Ammon's horn (tissue), 1 donor: Measurements from ENCODE around the gene PXT1.
A peak's percentile ranks its signal among the peaks of the same experiment; 100 is the strongest.

Experiments used
- DNase-seq: peaks from one replicate; pipeline ENCODE4 v3.0.0-alpha.2; 2016; ENCODE audit warnings: low spot score

Gene PXT1

DNA sequence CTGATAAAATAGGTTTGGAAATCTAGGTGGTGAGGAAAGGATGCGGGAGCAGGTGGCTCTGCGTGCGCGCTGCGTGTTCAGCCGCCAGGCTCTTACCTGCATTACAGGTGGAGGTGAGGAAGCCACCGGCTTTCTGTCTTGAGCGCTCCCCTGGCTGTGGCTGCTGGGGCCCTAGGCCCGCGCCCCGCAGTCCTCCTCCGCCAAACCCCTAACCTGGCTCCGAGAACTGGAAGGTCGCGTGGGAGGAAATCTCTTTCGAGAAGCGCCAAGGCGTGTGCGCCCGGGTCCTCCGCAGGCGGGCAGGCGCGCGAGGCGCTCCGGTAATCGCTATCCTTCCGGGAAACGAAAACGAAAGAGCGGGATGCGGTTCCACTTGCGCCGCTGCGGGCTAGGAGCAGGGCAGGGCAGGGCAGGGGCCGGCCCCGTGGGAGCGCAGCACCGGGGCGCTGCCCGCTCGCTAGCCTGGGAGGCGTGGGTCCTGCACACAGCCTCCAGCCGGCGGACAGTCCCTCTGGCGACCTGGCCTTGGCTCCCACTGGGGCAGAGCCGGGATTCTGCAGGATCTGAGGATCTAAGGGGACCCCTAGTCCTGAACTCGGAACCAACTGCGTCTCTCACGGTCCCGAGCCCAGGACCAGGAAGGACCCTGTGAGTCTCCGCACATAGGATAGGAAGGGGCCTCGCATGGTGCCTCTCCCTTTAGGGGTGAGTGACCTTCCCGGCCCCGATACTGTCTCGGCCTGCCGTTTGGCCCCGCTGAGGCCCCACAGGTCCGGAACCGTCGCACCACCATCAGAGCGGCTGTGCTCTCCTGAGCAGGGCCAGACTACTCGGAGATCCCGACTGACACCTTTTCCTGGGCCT, 55.0 kb downstream of the PXT1 start, which contains the start of gene ETV7:
TSS of gene ETV7 (minus strand) at position 230 of the 864 bp plus-strand sequence. CDS start at position 102, 128 bp downstream.
- DNase-seq: no peak

DNA sequence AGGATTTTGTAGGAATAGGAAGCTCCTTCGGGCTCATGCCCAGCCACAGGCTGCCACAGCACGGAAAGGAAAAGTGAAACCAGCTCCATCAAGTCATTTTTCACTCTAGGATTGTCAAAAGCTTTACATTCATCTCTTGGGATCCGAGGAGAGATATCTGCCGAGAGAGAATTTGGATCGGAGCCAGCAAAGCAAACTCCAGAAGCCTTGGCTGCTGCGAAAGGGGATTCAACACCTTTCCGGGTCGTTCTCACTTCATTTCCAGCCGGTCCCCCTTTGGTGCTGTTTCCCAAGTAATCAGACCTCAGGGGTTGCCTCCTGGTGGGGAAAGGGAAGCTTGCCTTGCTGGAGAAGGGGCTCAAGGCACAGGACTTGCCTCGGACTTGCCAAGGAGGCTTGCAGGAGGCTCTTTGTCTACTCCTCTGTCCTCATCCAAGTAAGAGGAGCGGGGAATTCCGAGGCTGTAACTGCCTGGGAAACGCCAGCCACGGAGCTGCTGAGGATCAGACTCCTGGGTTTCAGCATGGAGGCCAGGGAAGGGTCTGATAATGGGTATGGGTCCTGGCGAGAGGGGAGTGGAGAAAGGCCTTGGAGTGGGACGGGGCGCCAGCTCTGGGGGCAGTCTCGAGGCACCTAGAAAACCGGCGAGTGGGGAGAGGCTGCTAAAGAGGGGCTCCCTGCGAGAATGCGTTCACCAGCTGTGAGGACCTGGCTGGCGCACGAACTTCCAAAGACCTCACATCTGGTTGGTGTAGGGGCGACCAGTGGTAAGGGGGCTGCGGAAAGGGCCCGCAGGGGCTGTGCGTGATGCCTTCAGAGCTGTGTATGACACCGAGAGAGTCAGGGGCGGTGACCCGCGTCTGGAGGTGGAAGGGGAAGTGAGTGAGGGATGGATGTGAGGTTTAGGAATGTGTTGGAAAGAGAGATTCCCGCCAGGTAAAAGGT, 55.9 kb downstream of the PXT1 start:
- peak; percentile 9 for DNase-seq

DNA sequence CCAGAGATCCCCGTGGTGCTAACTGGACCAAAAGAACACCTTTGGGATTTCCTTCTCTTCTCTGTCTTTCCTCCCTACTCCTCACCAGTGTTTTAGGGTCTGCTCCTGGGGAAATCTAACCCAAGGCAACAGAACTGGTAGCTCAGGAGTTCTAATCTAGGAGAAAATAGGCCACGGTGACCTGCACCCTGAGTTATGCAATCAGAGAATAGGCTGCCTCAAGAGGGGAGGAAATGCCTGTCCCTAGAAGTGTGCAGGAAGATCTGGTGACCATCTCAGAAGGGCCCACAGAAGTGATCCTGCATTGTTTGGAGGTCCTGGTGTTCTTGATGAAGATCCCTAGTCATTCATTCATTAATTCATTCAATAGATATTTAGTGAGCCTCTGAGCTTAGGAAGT, 58.6 kb downstream of the PXT1 start:
- DNase-seq: no peak

DNA sequence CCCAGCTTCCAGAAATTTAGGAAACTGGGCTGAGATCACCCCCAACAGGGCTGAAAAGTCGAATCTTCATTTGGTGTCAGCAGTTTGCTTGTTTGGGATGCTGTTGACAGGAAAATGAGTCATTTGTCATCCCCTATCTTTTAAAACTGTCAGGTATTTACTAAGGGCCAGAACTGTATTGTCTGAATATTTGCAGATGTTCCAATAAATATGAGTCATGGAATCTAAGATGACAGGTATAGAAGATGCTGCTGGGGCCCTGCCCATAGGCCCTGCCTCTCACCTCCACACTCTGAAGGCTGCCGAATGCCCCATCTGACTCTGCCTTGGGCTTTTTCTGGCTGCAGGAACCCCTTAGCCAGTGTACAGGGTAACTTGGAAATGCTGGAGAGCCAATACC, 59.0 kb downstream of the PXT1 start:
- DNase-seq: no peak

DNA sequence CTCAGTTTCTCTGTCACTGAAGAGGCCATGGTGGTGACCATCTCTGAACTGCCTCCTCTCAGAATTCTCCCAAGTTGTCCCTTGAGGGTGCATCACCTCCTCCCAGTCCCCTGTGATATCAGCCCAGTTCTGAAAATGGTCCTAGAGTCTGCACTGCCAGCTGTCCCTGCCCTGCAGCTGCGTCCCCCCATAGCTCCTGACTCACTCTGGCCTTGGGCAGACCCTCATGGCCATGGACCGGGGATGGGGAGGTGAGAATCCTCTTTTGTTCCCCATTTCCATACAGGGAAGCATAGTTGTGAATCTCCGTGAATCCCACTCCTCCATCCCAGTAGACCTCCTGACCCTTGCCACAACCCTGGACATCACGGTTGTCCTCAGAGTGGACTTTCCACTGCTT, 59.7 kb downstream of the PXT1 start:
- DNase-seq: no peak

DNA sequence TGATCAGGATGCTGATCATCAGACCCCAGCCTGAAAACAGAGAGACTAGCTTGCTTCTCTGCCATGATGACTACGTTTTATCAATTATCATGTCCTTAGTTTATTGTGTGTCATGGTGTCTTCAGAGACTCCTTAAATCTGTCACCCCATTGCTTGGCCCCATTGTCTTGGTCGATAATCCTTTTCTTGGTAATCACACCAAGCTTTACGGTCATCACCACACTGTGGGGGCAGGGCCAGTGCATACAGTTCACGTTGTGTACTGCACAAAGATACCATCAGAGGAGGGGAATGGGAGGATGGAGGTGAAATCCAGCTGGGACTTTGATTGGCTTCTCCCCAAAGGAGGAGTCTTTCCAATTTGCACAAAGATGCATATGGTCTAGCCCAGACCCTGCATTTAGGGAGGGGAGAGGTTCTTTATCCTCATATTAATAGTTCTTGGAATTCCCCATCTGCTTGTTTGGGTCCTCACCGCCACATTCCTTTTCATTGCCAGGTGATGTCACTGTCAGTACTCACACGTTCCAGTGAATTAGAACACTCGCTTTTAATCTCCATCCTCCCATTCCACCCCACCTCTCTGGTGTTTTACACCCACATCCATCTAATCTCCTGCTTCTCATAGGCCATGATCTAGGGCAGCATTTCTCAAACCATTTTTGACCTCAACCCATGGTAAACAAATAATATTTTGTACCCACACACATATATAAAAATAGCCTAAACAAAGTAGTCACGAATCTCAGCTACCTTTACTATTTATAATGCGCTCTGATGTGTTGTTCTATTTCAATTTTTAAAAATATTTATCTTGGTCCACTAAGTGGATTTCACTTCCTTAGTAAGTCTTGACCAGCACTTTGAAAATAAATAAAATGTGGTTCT, 60.9 kb downstream of the PXT1 start:
- DNase-seq: no peak

DNA sequence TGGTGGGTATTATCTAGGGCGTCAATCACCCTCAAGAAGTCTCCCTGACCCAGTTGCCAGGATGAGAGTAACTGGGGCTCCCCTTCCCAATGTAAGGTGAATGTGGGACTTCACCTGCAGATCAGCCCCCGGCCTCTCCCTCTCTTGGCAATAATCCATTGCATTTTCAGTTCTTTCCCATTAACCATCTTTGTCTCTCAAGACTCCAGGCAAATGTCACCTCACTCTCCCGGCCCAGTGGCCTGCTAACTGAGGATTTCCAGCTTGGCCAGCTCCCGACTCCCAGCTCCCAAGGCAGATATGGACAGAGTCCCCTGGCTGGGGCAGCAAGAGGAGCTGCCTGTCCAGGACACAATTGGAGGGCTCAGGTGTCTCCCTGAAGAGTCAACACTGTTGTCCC, 62.5 kb downstream of the PXT1 start:
- no peak for DNase-seq

DNA sequence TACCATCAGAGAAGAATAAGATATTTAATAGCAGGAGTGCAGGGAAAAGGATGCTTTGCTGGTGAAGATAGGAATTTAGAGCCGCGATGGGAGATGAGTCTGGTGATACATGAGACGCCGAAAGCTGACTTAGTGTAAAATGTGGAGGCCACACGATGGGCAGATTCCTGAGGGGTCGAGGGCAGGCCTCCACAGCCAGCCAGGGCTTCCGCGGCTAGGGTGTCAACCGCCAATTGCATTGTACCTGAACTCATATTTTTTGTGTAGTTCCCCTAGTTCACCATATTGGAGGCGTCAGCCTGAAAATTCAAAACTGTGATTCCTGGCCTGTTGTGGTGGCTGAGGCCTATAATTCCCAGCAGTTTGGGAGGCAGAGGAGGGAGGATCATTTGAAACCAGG, 63.7 kb downstream of the PXT1 start:
- no peak for DNase-seq

DNA sequence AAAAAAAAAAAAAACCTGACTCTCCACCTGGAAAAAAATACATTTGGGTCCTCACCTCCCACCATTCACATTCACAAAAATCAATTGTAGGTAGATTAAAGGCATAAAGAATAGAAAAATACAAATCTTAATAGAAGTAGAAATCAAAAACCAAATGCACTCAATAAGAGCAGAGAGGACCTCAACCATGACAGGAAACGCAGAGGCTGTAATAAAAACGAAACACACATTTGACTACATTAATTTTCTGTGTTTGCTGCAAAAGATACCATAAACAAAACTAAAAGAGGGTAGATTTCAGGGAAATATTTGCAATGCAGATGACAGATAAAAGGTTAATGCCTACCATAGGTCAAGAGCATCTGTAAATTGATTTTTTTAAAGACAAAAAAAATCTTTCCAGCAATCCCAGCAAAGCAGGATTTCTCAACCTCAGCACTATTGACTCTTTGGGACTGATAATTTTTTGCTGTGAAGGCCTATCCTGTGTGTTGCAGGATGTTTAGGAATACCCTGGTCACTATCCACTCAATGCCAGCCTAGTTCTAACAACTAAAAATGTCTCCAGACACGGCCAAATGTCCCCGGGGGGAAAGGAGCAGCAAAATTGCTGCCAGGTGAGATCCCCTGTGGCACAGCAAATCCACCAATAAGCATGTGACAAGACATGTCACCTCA, 64.3 kb downstream of the PXT1 start:
- DNase-seq: no peak

DNA sequence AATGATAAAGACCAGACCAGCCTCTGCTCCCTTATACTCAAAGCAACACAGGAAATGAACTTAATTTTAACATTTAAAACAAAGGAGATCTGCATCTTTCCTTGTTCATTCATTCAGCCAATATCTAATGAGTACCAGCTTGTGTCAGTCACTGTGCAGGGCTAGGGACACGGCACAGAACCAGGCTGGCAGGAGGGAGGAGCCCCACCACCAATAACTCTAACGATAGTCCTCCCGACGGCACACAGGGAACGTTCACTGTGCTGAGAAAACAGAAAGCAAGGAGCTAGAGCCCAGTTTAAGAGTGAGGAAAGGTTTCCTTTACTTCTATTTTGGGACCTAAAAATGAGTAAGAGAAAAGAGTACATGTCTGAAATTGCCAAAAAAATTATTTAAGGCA, 65.1 kb downstream of the PXT1 start:
- no peak for DNase-seq

DNA sequence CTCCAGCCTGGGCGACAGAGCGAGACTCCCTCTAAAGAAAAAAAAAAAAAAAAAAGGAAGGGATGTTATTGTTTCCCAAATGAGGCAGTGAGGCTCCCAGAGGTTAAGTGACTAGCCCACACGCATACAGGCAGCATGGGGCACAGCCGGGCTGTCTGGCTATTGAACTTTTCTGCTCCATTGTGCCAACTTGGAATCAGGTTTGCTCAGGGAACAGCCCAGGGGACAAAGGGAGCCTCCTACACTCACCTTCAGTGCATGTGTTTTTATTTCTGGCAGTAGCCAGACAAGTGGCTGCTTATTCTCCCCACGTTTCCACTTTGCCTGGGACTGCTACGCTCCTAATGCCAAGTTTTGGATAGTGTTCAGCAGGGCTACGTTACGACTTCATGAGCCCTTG, 65.9 kb downstream of the PXT1 start:
- DNase-seq: no peak

DNA sequence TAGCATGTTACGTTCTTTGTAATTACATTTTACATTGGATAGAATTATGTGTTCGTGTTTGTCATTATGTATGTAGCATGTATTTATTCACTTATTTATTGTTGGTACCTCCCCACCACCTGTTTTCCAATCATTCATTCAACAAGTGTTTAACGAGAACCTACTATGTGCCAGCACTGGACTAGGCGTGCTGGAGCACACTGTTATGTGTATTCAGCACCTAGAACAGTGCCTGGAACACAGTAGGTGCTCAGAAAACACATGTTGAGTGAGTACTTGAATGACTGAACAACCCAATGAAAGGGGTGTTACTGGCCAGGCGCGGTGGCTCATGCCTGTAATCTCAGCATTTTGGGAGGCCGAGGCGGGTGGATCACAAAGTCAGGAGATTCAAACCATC, 66.5 kb downstream of the PXT1 start:
- no peak for DNase-seq

DNA sequence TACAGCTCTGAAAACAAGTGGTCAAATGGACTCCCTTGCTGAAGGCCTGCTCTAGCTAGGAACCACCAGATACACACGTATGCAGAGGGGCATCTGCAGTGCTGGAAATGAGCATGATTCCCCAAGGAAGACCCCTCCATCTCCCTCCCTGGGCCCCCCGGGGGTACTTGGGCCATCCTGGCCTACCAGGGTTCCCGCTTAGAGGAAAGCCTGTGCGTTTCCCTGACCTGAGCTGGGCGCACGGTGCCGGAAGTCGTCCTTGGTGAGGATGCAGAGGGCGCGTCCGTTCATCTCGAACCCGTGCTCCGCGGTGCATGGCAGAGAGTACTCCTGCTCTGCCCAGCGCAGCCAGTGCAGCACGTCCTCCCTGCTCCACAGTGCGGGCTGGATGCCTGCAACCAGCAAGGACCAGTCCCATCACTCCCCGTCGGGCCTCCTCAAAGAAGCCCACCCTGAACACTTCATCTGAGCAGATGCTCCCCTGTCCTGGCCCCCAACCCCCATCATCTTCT, 67.0 kb downstream of the PXT1 start:
- DNase-seq: no peak

DNA sequence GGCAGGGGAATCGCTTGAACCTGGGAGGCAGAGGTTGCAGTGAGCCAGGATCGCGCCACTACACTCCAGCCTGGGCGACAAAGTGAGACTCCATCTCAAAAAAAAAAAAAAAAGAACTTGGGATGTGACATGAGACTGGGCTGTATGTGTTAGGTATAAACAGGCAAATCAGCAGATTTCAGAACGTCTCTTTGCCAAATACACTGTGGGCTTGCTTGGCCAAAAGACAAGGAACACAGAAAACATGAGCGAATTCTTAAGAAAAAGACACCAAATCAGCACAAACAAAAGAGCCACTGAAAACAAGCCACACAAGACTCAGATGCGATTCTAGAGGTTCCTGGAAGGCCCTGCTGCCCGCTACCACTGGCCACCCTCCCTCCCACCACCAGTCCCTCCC, 67.7 kb downstream of the PXT1 start:
- DNase-seq: no peak

DNA sequence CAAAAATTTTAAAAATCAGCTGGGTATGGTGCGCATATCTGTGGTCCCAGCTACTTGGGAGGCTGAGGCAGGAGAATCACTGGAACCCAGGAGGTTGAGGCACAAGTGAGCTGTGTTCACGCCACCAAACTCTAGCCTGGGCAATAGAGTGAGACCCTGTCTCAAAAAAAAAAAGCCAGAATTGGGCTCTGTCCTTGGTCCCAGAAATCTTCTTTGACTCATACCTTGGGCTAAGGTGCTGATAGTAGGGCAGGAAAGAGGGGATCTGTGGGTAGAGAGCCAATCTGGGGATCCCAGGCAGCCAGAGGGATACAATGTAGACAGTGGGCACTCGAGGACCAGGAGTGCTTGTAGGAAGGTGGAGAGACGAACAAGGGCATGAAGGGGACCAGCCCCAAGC, 68.5 kb downstream of the PXT1 start:
- no peak for DNase-seq

DNA sequence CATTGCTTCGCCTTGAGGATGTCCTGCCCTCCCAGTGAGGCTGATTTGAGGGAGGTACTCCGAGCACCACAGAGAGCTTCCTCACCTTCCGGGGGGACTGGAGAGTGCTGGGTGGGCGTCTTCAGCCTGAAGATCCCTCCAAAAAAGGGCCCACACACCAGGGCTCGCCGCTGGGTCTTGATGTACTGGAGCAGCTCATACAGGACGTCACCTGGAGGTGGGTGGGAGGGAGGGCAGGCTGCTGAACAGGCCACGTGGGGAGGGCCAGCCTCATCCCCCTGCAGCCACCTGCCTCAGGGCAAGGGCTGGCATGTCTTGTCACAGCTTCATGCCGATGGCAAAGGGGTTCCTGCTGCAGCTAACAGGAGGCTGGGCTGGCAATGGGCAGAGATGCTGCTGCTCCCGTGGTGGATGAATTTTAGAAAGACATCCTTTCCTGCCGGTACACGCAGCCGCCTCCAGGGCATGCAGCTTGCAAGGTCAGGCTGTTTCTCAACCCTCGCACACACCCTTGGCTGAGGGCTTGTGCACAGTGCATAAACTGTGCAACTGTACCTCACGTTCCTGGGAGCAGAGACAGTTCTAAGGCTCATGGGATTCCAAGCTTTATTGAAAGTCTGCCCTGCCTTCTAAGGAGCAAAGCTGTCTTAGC, 69.2 kb downstream of the PXT1 start:
- no peak for DNase-seq

DNA sequence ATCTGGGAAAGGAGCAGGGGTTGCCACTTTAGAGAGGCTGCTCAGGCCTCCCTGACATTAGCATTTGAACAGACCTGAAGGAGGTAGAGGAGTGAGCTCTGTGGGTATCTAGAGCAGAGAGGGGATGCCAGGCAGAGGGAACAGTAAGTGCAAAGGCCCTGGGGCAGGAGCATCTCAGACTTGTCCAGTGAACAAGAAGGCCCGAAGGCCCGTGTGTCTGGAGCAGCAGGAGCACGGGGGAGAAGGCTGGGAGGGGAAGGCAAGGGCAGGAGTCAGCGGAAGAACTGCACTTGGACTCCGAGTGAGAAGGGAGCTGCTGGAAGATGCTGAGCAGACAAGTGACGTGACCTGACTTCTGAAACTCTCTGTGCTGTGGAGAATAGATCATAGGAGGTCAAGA, 70.6 kb downstream of the PXT1 start:
- no peak for DNase-seq

DNA sequence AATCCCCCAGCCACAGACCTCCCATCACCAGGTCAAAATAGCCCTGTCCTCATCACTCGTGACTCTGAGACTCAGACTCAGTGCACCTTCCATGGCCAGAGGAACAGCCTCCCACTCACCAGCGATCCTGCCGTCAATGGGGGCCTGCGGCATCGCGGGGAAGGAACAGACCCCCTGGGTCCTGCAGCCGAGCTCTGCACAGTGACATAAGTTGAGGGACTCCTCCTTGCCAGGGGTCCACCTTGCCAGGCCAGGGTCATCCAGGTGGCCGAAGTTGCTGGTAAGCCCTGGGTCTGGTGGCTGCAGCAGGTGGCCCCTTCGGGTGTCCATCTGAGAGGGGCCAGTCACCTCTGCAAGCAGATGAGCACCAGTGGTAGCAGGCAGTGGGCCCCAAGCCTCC, 71.4 kb downstream of the PXT1 start:
- DNase-seq: no peak

DNA sequence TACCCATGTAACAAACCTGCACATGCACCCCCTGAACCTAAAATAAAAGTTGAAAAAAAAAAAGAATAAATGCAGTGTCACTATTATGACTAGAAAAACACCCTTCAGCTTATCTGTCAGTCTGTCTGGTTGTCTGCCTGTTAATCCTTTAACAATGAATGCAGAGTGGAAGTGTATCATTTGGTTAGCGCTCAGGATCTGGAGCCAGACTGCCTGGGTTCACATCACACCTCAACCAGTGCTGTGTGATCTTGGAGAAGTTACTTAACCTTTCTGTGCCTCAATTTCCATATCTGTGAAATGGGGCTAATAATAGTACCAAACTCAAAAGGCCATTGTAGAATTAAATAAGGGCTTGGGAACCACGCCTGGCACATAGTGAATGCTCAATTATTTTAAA, 72.0 kb downstream of the PXT1 start:
- DNase-seq: no peak
